HEK293T (cell line): ENCODE measurements around the gene FCHO2.
"Not testable (repeated sequence)": the region's sequence is repeated elsewhere in the genome, so short reads cannot be mapped to it uniquely, and the experiment has no call there.

Experiments
- ARNT ChIP-seq: fragments of 450-650 bp; IDR thresholded peaks from 2 replicates; pipeline ENCODE4 v1.6.1; 2017; ENCODE audit warnings: mild to moderate bottlenecking
- BHLHE40 ChIP-seq: fragments of 450-650 bp; IDR thresholded peaks from 2 replicates; pipeline ENCODE4 v1.6.1; 2016; ENCODE audit warnings: mild to moderate bottlenecking, moderate library complexity, borderline replicate concordance
- FOXK2 ChIP-seq: fragments of 450-650 bp; IDR thresholded peaks from 2 replicates; pipeline ENCODE4 v1.6.1; 2016; ENCODE audit warnings: mild to moderate bottlenecking
- SUZ12 ChIP-seq: fragments of 450-650 bp; IDR thresholded peaks from 2 replicates; pipeline ENCODE4 v1.6.1; 2016; ENCODE audit warnings: mild to moderate bottlenecking

- TF ChIP-seq BHLHE40, SUZ12, FOXK2, ARNT: not testable (repeated sequence)
These were observed 18.6 kb downstream of the FCHO2 start for GRCh38 chr5:72974481-72974880.
